SU-DHL-6 (cell line): ENCODE data around the gene TULP3.
"Not testable (repeated sequence)": the region's sequence is repeated elsewhere in the genome, so short reads cannot be mapped to it uniquely, and the experiment has no call there.

Experiments used
- CTCF ChIP-seq: fragments of 200-600 bp; sonication (generic); IDR thresholded peaks from one replicate; pipeline ENCODE4 v1.5.1; 2017; ENCODE audit warnings: antibody characterized with exemption, mild to moderate bottlenecking, low read length, moderate library complexity; ENCODE audit not compliant: insufficient read depth, poor library complexity, severe bottlenecking
- EZH2phosphoT487 ChIP-seq: fragments of 200-600 bp; sonication (generic), shearing (Covaris generic); conservative IDR thresholded peaks from 2 replicates; pipeline ENCODE4 v1.6.1; 2018; ENCODE audit warnings: mild to moderate bottlenecking, antibody characterized with exemption, low read length, moderate library complexity, mixed read lengths

- TF ChIP-seq CTCF, EZH2phosphoT487: not testable (repeated sequence)
Measured at GRCh38 chr12:2868986-2869632, 21.6 kb upstream of the TULP3 start.
